NCI-H2029 treated with DMSO at 0.1 percent for 48 hours (cell line): ENCODE data around the gene PPIA.
A peak's percentile ranks its signal among the peaks of the same experiment; 100 is the strongest.
"Not testable (repeated sequence)": the region's sequence is repeated elsewhere in the genome, so short reads cannot be mapped to it uniquely, and the experiment has no call there.

Experiments
- DNase-seq: peaks from one replicate; lab custom pipeline; 2025; lab: John Stamatoyannopoulos, UW

Gene PPIA

GRCh38 chr7:44827567-44827966 lies 31.1 kb downstream of the PPIA start:
- no peak for DNase-seq

- no peak for DNase-seq
These were observed 42.3 kb downstream of the PPIA start for GRCh38 chr7:44838751-44839150.

- not testable (repeated sequence) for DNase-seq
These were observed 46.2 kb downstream of the PPIA start for GRCh38 chr7:44842675-44843074.

GRCh38 chr7:44843440-44843839 lies 47.0 kb downstream of the PPIA start:
- not testable (repeated sequence) for DNase-seq

- no peak for DNase-seq
These were observed 49.0 kb downstream of the PPIA start for GRCh38 chr7:44845451-44845850.

- DNase-seq = not testable (repeated sequence)
These were observed 49.9 kb downstream of the PPIA start for GRCh38 chr7:44846390-44846789.

GRCh38 chr7:44846816-44847508 lies 50.5 kb downstream of the PPIA start:
- no peak for DNase-seq

- DNase-seq = no peak
These were observed 51.0 kb downstream of the PPIA start for GRCh38 chr7:44847509-44847919.

GRCh38 chr7:44847920-44848634 lies 51.6 kb downstream of the PPIA start, which contains the start of gene H2AZ2:
Gene H2AZ2 (minus strand): TSS chr7:44848087. CDS start chr7:44847971, 116 bp downstream.
- DNase-seq = peak; percentile 97

- peak; percentile 30 for DNase-seq
These were observed 52.9 kb downstream of the PPIA start for GRCh38 chr7:44849259-44849884.

GRCh38 chr7:44849885-44850544 lies 53.5 kb downstream of the PPIA start:
- no peak for DNase-seq

- no peak for DNase-seq
These were observed 56.1 kb downstream of the PPIA start for GRCh38 chr7:44852590-44852989.
